Measurements from ENCODE around the gene LRP2. TPM values are rescaled to one million over a fixed set of nuclear protein-coding genes. Genes with fewer than 3 reads are reported as not detected.
A peak's percentile ranks its signal among the peaks of the same experiment; 100 is the strongest.

Gene LRP2
- polyA plus RNA-seq, 2 of the 4 experiments (the other 2 are of a cell fraction), result 0.04 TPM; not detected in 1

GRCh38 chr2:169397697-169398096, 35.4 kb upstream of the LRP2 start:
- TF ChIP-seq HOXB13 (CRISPR knock-in tag; IDR thresholded peaks at IDR 0.05; ENCODE audit: low read depth) (no peak), TFCP2L1 (CRISPR knock-in tag; IDR thresholded peaks at IDR 0.05) (no peak), NFE2L2 (conservative IDR thresholded peaks at IDR 0.05; ENCODE audit: low read length) (no peak), RNF2 (IDR thresholded peaks at IDR 0.05; ENCODE audit: borderline replicate concordance, low read depth) (no peak), ESRRA (IDR thresholded peaks at IDR 0.05; ENCODE audit: borderline replicate concordance, low read length) (no peak), NR3C1 (IDR thresholded peaks at IDR 0.05) (no peak), HMGXB4 (CRISPR knock-in tag; IDR thresholded peaks at IDR 0.05; ENCODE audit: borderline replicate concordance) (no peak), GATA3 (IDR thresholded peaks at IDR 0.05; ENCODE audit: borderline replicate concordance) (no peak), BHLHE40 (IDR thresholded peaks at IDR 0.05; ENCODE audit: low read depth, low read length) (no peak), RAD21 (conservative IDR thresholded peaks at IDR 0.05 in 1 of 2, IDR thresholded peaks at IDR 0.05 in 1 of 2) (peak; percentile 46 to 55; a peak in 3 of 5 replicates), CTCF (IDR thresholded peaks at IDR 0.05) (peak; percentile 25), MAX (IDR thresholded peaks at IDR 0.05) (no peak), SMC3 (IDR thresholded peaks at IDR 0.05) (0 out of 3 replicates have a peak, but pooled peaks have one; percentile 14)
- no peak overlapping the region for H3K27ac ChIP-seq
- 56% methylated on average over 2 of the region's 2 CpGs for WGBS (ENCODE audit: missing lambda C conversion rate)
- no peak overlapping the region for H3K4me2 ChIP-seq
- CTCF ChIA-PET, result interaction anchor here (1.0 to 1.7 kb wide), 3 partner anchors 8 to 291 kb away, joined by 3 to 4 read pairs (median 3); no protein-coding TSS in a partner anchor
- no peaks in the 10 kb centered on the region for H3K9me3 ChIP-seq
- H3K4me1 ChIP-seq, result no peaks in the 10 kb centered on the region
- FAIRE-seq (no peak), DNase-seq (ENCODE audit: low read depth in 1 of 2, low spot score in 1 of 2) (peak in 1 of 2 experiments; percentile 5), ATAC-seq (peak in 1 of 2 experiments; percentile 37; a peak in 1 of 6 replicates)
- H3K4me3 ChIP-seq, result no peak overlapping the region
- POLR2A ChIA-PET, result no interaction called here

GRCh38 chr2:169395821-169396374, 33.6 kb upstream of the LRP2 start:
- Histone ChIP-seq H3K27ac (no peak overlapping the region), H3K4me2 (no peak overlapping the region), H3K4me1 (no peaks in the 10 kb centered on the region), H3K4me3 (no peak overlapping the region), H3K9me3 (no peaks in the 10 kb centered on the region)
- FAIRE-seq, result no peak
- TF ChIP-seq E2F6 (IDR thresholded peaks at IDR 0.05; ENCODE audit: borderline replicate concordance, low read depth) (no peak), TFCP2L1 (CRISPR knock-in tag; IDR thresholded peaks at IDR 0.05) (no peak), GATA3 (IDR thresholded peaks at IDR 0.05; ENCODE audit: borderline replicate concordance) (no peak), FOXS1 (CRISPR knock-in tag; IDR thresholded peaks at IDR 0.05) (no peak), RNF2 (IDR thresholded peaks at IDR 0.05; ENCODE audit: borderline replicate concordance, low read depth) (no peak), NPAS2 (CRISPR knock-in tag; IDR thresholded peaks at IDR 0.05; ENCODE audit: borderline replicate concordance) (no peak), ZC3H11A (IDR thresholded peaks at IDR 0.05) (no peak), CHD2 (IDR thresholded peaks at IDR 0.05; ENCODE audit: low read length, partially characterized antibody) (no peak), TP53 (CRISPR knock-in tag; IDR thresholded peaks at IDR 0.05) (no peak), KDM5A (IDR thresholded peaks at IDR 0.05) (no peak), ATOH8 (CRISPR knock-in tag; IDR thresholded peaks at IDR 0.05; ENCODE audit: low read depth) (no peak), HOXB5 (CRISPR knock-in tag; IDR thresholded peaks at IDR 0.05) (no peak), POLR2AphosphoS2 (conservative IDR thresholded peaks at IDR 0.05; ENCODE audit: low read length) (no peak), SREBF2 (IDR thresholded peaks at IDR 0.05) (no peak), RCOR1 (IDR thresholded peaks at IDR 0.05; ENCODE audit: low read depth, low read length) (no peak), RARB (CRISPR knock-in tag; IDR thresholded peaks at IDR 0.05) (no peak), HOXA7 (CRISPR knock-in tag; IDR thresholded peaks at IDR 0.05) (no peak), ZSCAN20 (CRISPR knock-in tag; IDR thresholded peaks at IDR 0.05) (no peak), HDAC2 (IDR thresholded peaks at IDR 0.05) (no peak)
- POLR2A ChIA-PET, result no interaction called here
- ATAC-seq, result no peak
- 18% methylated on average over 9 of the region's 9 CpGs for WGBS (ENCODE audit: missing lambda C conversion rate)
- CTCF ChIA-PET, result interaction anchor here (0.5 to 1.7 kb wide), 7 partner anchors 9 to 1374 kb away, joined by 3 to 4 read pairs (median 3); no protein-coding TSS in a partner anchor
- no peak for DNase-seq (ENCODE audit: low read depth in 1 of 2, low spot score in 1 of 2)
